Spleen (tissue), 7 donors: ENCODE measurements around the gene SIMC1.

Experiments used
- POLR2A ChIP-seq, 3 donors: fragments of 450-650 bp; IDR thresholded peaks; one replicate each; pipeline ENCODE4 v1.5.1; 2017; ENCODE audit warnings: antibody characterized with exemption in 3 of 3, mild to moderate bottlenecking in 1 of 3
- TF ChIP-seq, protein P1 (sequence below), 11 experiments: fragments of 200-600 bp in 7 of 11; fragments of 450-650 bp in 4 of 11; sonication (generic) in 4 of 11; IDR thresholded peaks in 8 of 11; conservative IDR thresholded peaks in 3 of 11; 1 replicate in 7 of 11; 2 replicates in 4 of 11; pipeline versions ENCODE4 v1.4.0 to v1.8.0; 2016 to 2021; ENCODE audit warnings: antibody characterized with exemption in 11 of 11, inconsistent platforms in 4 of 11, mild to moderate bottlenecking in 1 of 11
- donor health status: DM: no; HTN: no; CAD: no; lungs with moderate emphysema.
- donor health status: DM: no; HTN: no; CAD: no.
- donor health status: DM: no; HTN: no; CAD: no.

DNA sequence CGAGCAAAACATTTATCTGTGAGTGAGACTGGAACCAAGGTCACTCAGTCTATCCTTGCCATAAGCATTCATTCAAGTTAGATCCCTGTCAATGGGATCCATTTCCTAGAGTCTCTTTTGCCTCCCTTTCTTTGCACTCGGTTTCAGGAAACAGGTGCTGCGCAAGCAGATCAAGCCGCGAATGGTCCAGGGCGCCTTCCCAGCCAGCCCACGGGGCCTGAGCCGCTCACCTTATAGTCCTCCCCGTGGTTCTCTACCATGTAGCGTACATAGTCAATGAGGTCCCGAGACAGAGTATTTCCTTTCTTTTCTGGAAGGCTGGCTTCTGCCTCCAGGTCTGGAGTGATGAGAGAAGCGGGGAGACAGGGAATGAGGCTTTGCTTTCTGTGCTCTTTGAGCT, 146.8 kb downstream of the SIMC1 start:
- TF ChIP-seq POLR2A (IDR thresholded peaks at IDR 0.05), result no peak
- TF ChIP-seq, protein P1, sequence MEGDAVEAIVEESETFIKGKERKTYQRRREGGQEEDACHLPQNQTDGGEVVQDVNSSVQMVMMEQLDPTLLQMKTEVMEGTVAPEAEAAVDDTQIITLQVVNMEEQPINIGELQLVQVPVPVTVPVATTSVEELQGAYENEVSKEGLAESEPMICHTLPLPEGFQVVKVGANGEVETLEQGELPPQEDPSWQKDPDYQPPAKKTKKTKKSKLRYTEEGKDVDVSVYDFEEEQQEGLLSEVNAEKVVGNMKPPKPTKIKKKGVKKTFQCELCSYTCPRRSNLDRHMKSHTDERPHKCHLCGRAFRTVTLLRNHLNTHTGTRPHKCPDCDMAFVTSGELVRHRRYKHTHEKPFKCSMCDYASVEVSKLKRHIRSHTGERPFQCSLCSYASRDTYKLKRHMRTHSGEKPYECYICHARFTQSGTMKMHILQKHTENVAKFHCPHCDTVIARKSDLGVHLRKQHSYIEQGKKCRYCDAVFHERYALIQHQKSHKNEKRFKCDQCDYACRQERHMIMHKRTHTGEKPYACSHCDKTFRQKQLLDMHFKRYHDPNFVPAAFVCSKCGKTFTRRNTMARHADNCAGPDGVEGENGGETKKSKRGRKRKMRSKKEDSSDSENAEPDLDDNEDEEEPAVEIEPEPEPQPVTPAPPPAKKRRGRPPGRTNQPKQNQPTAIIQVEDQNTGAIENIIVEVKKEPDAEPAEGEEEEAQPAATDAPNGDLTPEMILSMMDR (IDR thresholded peaks at IDR 0.05 in 8 of 11, conservative IDR thresholded peaks at IDR 0.05 in 3 of 11), result no peak
